ENCODE results near the gene DNAH8. TPM values are rescaled to one million over a fixed set of nuclear protein-coding genes. Genes with fewer than 3 reads are reported as not detected.

DNAH8 gene
- total RNA-seq, 1 experiment from 2014 or later, result not detected

GRCh38 chr6:39078695-39079094 is 363.6 kb downstream of the DNAH8 start:
- H3K27me3 Mint-ChIP-seq (ENCODE audit: insufficient read depth, unreplicated experiment), result peaks cover 6% of the 10 kb centered on the region
- CTCF ChIA-PET, result no interaction called here
- no peak overlapping the region for H3K27ac Mint-ChIP-seq (ENCODE audit: low read depth, unreplicated experiment)
- no peak for TF ChIP-seq CTCF (IDR thresholded peaks at IDR 0.05; ENCODE audit: unreplicated experiment)
- DNase-seq (ENCODE audit: unreplicated experiment), result no peak
- H3K4me3 Mint-ChIP-seq (ENCODE audit: unreplicated experiment), result no peak overlapping the region
- POLR2A ChIA-PET, result interaction anchor here (0.5 kb wide), 1 partner anchor 176 kb away, joined by 3 read pairs; no protein-coding TSS in a partner anchor
- H3K9me3 Mint-ChIP-seq (ENCODE audit: unreplicated experiment), result no peaks in the 10 kb centered on the region
- BruUV-seq (replicated peaks), result no TSS peak
- no peaks in the 10 kb centered on the region for H3K4me1 Mint-ChIP-seq (ENCODE audit: insufficient read depth, unreplicated experiment)
- intact Hi-C loops (cut with micrococcal nuclease), result no loop called here
- H3K36me3 Mint-ChIP-seq (ENCODE audit: insufficient read depth, unreplicated experiment), result no peaks in the 10 kb centered on the region

- H3K4me3 Mint-ChIP-seq (ENCODE audit: unreplicated experiment), result no peak overlapping the region
- H3K4me1 Mint-ChIP-seq (ENCODE audit: insufficient read depth, unreplicated experiment), result no peaks in the 10 kb centered on the region
- no TSS peak for BruUV-seq (replicated peaks)
- CTCF ChIA-PET, result no interaction called here
- no peak for TF ChIP-seq CTCF (IDR thresholded peaks at IDR 0.05; ENCODE audit: unreplicated experiment)
- no peaks in the 10 kb centered on the region for H3K36me3 Mint-ChIP-seq (ENCODE audit: insufficient read depth, unreplicated experiment)
- no peak for DNase-seq (ENCODE audit: unreplicated experiment)
- H3K27me3 Mint-ChIP-seq (ENCODE audit: insufficient read depth, unreplicated experiment), result peaks cover 14% of the 10 kb centered on the region
- no peak overlapping the region for H3K27ac Mint-ChIP-seq (ENCODE audit: low read depth, unreplicated experiment)
- intact Hi-C loops (cut with micrococcal nuclease), result no loop called here
- POLR2A ChIA-PET, result no interaction called here
- H3K9me3 Mint-ChIP-seq (ENCODE audit: unreplicated experiment), result no peaks in the 10 kb centered on the region
Measured at GRCh38 chr6:39079197-39080125, 364.4 kb downstream of the DNAH8 start.

Other genes with a start within 250 kb of the DNAH8 start
- 12.5 and 15.6 TPM in 2 replicates for gene BTBD9, start 75.4 kb upstream of the DNAH8 start, total RNA-seq (2022)
- 66.7 and 72.2 TPM in 2 replicates for gene GLO1, start 12.2 kb upstream of the DNAH8 start, total RNA-seq (2022)

Data from MCF 10A (cell line).